Measurements from ENCODE around the gene SNAP29.
A peak's percentile ranks its signal among the peaks of the same experiment; 100 is the strongest.
"Not testable (repeated sequence)": the region's sequence is repeated elsewhere in the genome, so short reads cannot be mapped to it uniquely, and the experiment has no call there.

Gene SNAP29

DNA sequence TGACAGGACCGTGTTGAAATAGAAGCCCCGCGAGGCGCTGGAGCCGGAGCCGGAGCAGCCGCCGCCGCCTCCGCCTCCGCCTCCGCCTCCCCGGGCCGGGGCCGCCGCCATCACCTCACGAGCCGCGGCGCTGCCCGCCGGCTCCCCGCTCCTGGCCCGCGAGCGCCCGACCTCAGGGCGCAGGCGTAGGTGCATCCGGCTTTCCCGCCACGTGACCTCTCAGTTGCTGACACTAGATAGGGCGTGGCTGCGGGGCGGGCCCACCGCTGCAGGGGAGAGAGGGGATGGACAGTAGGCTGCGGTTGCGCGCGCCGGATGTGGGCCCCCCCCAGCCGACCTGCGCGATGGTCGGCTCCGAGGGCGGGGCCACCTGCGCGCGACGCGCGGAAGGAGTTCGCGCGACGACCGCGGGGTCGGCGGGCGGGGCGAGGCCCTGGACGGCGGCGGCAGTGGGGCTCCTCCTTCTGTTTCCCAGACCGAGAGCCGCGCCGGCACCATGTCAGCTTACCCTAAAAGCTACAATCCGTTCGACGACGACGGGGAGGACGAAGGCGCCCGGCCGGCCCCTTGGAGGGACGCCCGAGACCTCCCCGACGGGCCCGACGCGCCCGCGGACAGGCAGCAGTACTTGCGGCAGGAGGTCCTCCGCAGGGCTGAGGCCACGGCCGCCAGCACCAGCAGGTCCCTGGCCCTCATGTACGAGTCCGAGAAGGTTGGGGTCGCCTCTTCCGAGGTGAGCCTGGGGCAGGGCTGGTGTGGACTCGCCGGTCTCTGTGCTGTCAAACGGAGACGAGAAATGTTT is at the start of gene SNAP29, which contains the start of gene PI4KA:
Gene SNAP29 (plus strand): TSS at position 393 of the 802 bp plus-strand sequence. CDS start 104 bp downstream, at position 497.
Gene PI4KA (minus strand): TSS at position 197 of the 802 bp plus-strand sequence. CDS start 86 bp downstream, at position 111.
- FAIRE-seq (no peak), DNase-seq (ENCODE audit: low spot score) (peak; percentile 92)

DNA sequence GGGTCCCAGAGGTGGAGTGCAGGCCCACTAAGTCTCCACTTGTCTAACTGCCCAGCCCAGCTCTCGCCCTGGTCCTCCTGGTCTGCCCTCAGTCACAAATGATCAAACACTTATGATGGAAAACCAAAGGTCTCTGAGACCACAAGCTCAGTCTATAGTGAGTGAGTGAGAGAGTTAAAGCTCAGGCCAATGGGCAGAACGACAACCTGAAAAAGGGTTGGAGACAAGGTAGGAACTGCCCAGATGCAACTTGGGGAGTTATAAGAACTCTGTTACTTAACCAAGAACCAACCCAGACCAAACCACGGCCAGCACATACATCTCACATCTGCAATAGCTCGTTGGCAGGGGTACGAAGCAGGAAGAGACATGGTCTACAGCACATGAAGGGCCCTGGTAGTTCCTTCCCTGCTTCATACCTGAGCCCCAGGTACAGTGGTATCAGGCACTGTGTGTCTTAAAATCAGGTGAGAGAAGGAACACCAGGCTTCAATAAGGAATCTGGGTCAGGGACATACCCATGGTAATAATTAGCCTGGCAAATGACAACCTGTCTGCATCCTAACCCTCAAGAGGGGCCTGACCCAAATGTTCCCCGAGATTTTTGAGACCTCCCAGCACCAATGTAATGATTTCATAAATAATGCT is 49.1 kb upstream of the SNAP29 start:
- FAIRE-seq (no peak), DNase-seq (ENCODE audit: low spot score) (no peak)

DNA sequence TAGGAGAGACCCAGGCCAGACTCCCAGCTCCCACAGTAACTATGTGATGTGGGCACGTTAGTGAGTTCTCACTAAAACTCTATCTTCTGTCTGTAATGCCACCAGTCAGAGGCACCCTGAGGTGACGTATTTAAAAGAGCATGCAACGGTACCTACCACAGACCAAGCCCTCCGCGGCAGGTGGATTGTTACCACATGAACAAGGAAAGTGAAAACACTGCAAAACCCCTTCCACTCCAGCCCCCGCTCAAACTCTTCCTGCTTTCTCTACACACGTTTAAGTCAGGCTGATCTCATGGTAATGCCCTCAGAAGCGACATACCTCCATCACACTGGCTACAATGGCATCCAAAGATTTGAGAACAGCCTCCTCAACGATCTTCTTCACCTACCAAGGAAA is 48.2 kb upstream of the SNAP29 start:
- FAIRE-seq (no peak), DNase-seq (ENCODE audit: low spot score) (no peak)

- no peak for FAIRE-seq
- DNase-seq (ENCODE audit: low spot score) = no peak
Observed at GRCh38 chr22:20811171-20811570, 47.6 kb upstream of the SNAP29 start.

DNA sequence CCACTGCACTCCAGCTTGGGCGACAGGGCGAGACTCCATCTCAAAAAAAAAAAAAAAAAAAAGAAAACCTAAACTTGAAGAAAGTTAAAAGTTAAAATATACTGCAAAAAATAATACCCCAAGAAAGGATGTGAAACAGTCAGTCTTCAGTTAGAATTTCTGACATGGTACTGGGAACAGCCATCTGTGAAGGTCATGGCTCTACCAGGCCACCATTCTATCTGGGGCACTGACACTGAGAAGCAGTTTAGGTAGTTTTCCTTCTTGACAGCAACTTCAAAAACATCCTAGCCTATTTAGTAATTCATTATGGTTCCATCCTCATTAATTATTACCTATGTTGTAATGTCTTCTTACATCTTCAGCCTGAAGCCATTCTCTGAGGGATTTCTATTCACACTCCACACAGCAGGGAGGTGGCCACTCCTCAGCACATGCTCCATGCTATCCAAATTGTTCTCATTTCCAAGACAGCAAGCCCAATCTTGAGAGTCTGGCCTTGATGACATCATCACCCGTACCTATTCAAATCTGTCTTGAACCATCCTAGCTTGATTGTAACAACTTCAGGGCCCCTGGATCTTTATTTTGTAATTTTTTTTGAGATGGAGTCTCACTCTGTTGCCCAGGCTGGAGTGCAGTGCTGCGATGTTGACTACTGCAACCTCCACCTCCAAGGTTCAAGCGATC is 46.7 kb upstream of the SNAP29 start:
- DNase-seq (ENCODE audit: low spot score) (no peak), FAIRE-seq (no peak)

GRCh38 chr22:20813056-20813455 is 45.8 kb upstream of the SNAP29 start:
- FAIRE-seq = no peak

GRCh38 chr22:20814221-20814808 is 44.5 kb upstream of the SNAP29 start:
- FAIRE-seq = no peak
- DNase-seq (ENCODE audit: low spot score) = no peak

More at GRCh38 chr22:20813056-20813455, 45.8 kb upstream of the SNAP29 start:
- no peak for DNase-seq (ENCODE audit: low spot score)

- no peak for DNase-seq (ENCODE audit: low spot score)
- FAIRE-seq = no peak
Observed at GRCh38 chr22:20815477-20816050, 43.2 kb upstream of the SNAP29 start.

DNA sequence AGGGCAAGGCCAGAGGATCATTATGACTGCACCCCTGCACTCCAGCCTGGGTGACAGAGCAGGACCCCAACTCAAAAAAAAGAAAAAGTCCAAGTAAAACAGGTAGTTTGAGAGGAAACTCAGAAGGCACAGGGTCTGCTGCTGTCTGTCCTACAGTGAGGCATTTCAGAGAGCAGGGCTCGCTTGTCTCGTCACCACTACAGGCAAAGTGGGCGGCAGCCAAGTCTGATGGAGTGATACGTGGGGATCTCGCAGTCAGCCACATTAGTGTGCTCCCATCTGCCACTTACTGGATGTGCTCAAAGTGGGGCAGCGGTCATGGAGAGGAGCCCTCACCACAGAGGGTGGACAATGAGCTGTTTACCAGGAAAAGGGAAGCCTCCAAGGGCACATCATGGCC is 42.2 kb upstream of the SNAP29 start:
- DNase-seq (ENCODE audit: low spot score) (no peak), FAIRE-seq (no peak)

DNA sequence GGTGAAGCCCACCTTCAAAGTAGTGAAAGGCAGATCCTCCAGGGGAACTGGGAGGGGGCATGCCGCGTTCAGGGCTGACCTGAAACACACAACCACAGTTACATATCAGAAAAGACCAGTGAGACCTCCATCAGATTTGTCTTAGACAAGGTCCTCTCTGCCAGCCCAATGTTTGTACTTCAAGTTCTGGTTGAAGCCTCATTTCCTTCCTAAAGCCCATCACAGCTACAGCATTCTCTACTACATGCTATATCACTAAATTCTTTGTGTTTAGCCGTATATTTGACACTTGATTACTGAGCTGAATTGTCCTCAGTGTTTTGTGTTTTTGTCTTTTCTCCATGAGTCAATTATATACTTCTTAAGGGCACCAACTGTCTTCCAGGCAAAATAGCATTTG is 40.3 kb upstream of the SNAP29 start:
- DNase-seq (ENCODE audit: low spot score) (no peak), FAIRE-seq (no peak)

- DNase-seq (ENCODE audit: low spot score) (no peak), FAIRE-seq (no peak)
Observed at GRCh38 chr22:20819471-20819870, 39.3 kb upstream of the SNAP29 start.

- not testable (repeated sequence) for DNase-seq (ENCODE audit: low spot score); FAIRE-seq
Observed at GRCh38 chr22:20821717-20822239, 37.0 kb upstream of the SNAP29 start.

DNA sequence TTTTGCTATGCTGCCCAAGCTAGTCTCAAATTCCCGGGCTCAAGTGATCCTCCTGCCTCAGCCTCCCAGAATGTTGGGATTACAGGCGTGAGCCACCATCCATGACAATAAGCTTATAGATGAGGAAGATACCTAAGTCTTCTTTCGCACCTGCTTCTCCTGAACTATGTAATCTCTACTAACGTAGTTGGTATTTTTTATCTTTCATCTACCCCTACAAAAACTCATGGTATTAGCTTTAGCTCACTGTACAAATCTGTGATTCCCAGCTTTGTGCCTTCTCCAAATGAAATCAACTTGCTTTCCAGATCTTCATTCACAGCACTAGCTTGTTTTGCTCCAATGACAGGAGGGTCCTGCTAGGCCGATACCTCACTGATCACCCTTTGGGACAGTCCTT is 36.6 kb upstream of the SNAP29 start:
- FAIRE-seq = no peak
- no peak for DNase-seq (ENCODE audit: low spot score)

DNA sequence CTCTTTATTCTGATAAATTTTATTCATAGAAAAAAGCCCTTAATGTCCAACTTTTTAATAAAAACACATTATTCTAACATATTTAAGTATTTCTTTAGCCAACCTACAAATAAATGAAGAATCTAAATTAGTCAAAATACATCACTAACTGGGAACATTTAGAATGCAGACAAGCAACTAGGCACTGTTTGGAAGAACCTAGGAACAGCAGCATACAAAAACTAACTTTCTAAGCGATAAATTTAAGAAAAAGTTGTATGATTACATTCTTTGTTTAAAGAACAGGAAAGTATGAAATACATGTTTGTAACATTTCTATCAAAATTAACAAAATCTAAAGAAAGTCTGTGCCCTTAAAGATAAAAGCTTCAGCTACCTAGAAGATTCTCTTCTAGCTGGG is 35.5 kb upstream of the SNAP29 start:
- DNase-seq (ENCODE audit: low spot score) (no peak), FAIRE-seq (no peak)

GRCh38 chr22:20825216-20825615 is 33.6 kb upstream of the SNAP29 start:
- not testable (repeated sequence) for DNase-seq (ENCODE audit: low spot score); FAIRE-seq

- DNase-seq (ENCODE audit: low spot score) (no peak), FAIRE-seq (no peak)
Observed at GRCh38 chr22:20825624-20826023, 33.2 kb upstream of the SNAP29 start.

- DNase-seq (ENCODE audit: low spot score); FAIRE-seq: not testable (repeated sequence)
Observed at GRCh38 chr22:20826373-20827152, 32.2 kb upstream of the SNAP29 start.

GRCh38 chr22:20829491-20830134 is 29.2 kb upstream of the SNAP29 start:
- no peak for DNase-seq (ENCODE audit: low spot score)
- no peak for FAIRE-seq

DNA sequence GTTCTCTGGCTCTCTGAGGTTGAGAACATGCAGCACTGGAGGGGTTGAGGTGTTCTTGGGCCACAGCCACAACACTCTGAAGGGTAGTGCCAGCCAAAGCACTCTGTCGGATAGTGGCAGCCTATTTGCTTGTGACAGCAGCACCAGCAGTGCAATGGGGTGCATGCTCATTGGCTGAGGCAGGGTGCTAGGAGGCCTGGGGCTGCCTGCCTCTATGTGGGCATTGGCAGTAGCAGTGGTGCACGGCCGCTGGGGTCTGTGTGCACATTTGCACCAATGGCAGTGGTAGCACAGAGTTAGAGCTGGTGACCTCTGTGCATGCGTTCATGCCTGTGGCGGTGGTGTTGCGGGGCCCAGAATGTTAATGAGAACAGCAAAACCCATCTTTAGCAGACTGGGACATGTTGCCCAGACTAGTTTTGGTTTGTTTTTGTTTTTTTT is 25.6 kb upstream of the SNAP29 start:
- no peak for DNase-seq (ENCODE audit: low spot score)
- no peak for FAIRE-seq

GRCh38 chr22:20834206-20834605 is 24.6 kb upstream of the SNAP29 start:
- no peak for FAIRE-seq
- DNase-seq (ENCODE audit: low spot score) = no peak
